Calu3 (cell line): ENCODE results near the gene LRIT1. TPM values are rescaled to one million over a fixed set of nuclear protein-coding genes. Genes with fewer than 3 reads are reported as not detected.

ENCODE experiments used
- BruUV-seq: library from RNA; stranded (reverse); fragments of 400-500 nt; replicated peaks from 2 replicates; lab custom pipeline; 2021; lab: Mats Ljungman, UMichigan
- CTCF ChIA-PET: fragments of 300-600 bp; sonication (Branson Sonifier 250); formaldehyde crosslinking; loops from one replicate; lab custom pipeline; 2022; ENCODE audit warnings: antibody characterized with exemption; lab: Charles Lee
- DNase-seq: peaks from one replicate; pipeline ENCODE4 v3.0.0; 2022
- H3K27ac Mint-ChIP-seq: one replicate; pipeline ENCODE4 v1.8.0; 2022; ENCODE audit warnings: mixed read lengths; ENCODE audit not compliant: unreplicated experiment
- H3K27me3 Mint-ChIP-seq: one replicate; pipeline ENCODE4 v1.8.0; 2022; ENCODE audit warnings: mixed read lengths; ENCODE audit not compliant: unreplicated experiment
- H3K36me3 Mint-ChIP-seq: one replicate; pipeline ENCODE4 v1.8.0; 2022; ENCODE audit warnings: mild to moderate bottlenecking, moderate library complexity, mixed read lengths; ENCODE audit not compliant: insufficient read depth, unreplicated experiment
- H3K4me1 Mint-ChIP-seq: one replicate; pipeline ENCODE4 v1.8.0; 2022; ENCODE audit warnings: mild to moderate bottlenecking, low read depth, mixed read lengths; ENCODE audit not compliant: unreplicated experiment
- H3K4me3 Mint-ChIP-seq: one replicate; pipeline ENCODE4 v1.8.0; 2022; ENCODE audit warnings: mild to moderate bottlenecking, low read depth, moderate library complexity, mixed read lengths; ENCODE audit not compliant: unreplicated experiment
- H3K9me3 Mint-ChIP-seq: one replicate; pipeline ENCODE4 v1.8.0; 2022; ENCODE audit warnings: low read depth, mixed read lengths; ENCODE audit not compliant: unreplicated experiment
- intact Hi-C: fragments of 100-400 bp; cut with micrococcal nuclease; formaldehyde crosslinking; loops from one replicate; pipeline ENCODE4 v1.10.0; 2022; ENCODE audit not compliant: unreplicated experiment
- total RNA-seq: library from RNA; stranded (reverse); gene quantifications from 2 replicates; pipeline ENCODE4 v1.2.3, GENCODE V29; 2022
- TF ChIP-seq, protein P1 (sequence below): fragments of 200-600 bp; IDR thresholded peaks from one replicate; pipeline ENCODE4 v1.8.0; 2022; ENCODE audit warnings: antibody characterized with exemption; ENCODE audit not compliant: unreplicated experiment

Gene LRIT1
- total RNA-seq, 1 experiment from 2014 or later = not detected

DNA sequence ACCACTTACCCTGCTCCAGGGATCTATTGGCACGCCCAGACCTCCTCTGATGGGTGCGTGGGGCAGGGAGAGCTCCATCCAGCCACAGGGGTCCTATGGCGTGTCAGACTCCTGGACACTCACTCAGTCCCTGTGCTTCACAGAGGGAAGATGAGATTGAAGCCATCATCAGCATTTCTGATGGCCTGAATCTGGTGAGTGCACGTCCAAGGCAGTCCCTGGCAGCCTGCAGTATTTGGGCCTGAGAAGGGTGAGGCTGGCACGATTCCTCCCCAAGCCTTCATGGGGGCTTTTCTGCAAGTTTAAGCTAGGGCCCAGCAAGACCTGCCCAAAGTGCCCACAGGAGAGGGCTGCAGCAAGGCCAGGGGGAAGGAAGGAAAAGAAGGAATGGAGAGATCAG lies 43.7 kb downstream of the LRIT1 start:
- H3K36me3 Mint-ChIP-seq = no peaks in the 10 kb centered on the region
- TF ChIP-seq, protein P1, sequence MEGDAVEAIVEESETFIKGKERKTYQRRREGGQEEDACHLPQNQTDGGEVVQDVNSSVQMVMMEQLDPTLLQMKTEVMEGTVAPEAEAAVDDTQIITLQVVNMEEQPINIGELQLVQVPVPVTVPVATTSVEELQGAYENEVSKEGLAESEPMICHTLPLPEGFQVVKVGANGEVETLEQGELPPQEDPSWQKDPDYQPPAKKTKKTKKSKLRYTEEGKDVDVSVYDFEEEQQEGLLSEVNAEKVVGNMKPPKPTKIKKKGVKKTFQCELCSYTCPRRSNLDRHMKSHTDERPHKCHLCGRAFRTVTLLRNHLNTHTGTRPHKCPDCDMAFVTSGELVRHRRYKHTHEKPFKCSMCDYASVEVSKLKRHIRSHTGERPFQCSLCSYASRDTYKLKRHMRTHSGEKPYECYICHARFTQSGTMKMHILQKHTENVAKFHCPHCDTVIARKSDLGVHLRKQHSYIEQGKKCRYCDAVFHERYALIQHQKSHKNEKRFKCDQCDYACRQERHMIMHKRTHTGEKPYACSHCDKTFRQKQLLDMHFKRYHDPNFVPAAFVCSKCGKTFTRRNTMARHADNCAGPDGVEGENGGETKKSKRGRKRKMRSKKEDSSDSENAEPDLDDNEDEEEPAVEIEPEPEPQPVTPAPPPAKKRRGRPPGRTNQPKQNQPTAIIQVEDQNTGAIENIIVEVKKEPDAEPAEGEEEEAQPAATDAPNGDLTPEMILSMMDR = no peak
- intact Hi-C loops = no loop called here
- no peaks in the 10 kb centered on the region for H3K9me3 Mint-ChIP-seq
- no peak for DNase-seq
- peaks cover 78% of the 10 kb centered on the region for H3K27me3 Mint-ChIP-seq
- H3K27ac Mint-ChIP-seq = no peak overlapping the region
- no TSS peak for BruUV-seq
- CTCF ChIA-PET = no interaction called here
- H3K4me3 Mint-ChIP-seq = no peak overlapping the region
- no peaks in the 10 kb centered on the region for H3K4me1 Mint-ChIP-seq

DNA sequence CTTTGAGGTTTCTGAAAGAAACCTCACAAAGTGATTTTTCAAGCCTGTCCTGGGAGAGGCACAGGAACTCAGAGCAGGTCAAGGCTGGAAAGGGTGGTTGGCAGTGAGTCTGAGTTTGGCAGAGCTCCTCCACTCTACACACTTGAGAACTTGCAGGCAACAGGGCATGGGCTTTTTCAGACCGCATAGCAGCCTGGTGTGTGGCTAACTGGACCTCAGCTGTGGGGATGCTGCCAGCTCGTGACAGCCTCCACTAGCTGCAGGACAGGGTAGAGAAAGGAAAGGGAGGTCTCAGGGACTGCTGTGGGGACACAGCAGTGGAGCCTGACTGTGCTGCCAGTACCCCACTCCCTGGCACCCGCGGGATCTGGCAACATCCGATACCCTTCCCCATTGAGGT lies 44.4 kb downstream of the LRIT1 start:
- no TSS peak for BruUV-seq
- intact Hi-C loops = no loop called here
- Mint-ChIP-seq H3K27me3 (peaks cover 85% of the 10 kb centered on the region), H3K27ac (no peak overlapping the region), H3K4me1 (no peaks in the 10 kb centered on the region), H3K4me3 (no peak overlapping the region), H3K36me3 (no peaks in the 10 kb centered on the region), H3K9me3 (no peaks in the 10 kb centered on the region)
- no peak for DNase-seq
- TF ChIP-seq, protein P1 = no peak
- CTCF ChIA-PET = no interaction called here

DNA sequence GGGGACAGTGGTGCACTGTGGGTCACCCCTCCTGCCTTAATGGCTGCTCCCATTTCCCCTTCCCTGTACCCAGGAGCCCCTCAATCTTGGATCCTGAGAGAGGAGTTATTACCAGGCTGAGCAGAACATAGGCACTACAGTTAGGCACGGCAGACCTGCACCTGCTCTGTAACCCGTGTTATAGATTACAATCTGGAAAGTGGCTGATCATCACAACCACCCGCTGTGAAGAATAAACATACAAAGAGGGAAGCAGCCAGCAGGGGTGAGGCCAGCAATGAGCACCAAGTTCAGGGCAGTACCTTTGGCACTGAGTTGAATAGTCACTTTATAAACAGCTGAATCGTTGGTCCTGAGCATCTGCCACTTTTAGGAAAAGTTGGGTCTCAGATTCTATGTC lies 45.3 kb downstream of the LRIT1 start:
- Mint-ChIP-seq H3K27ac (no peak overlapping the region), H3K27me3 (peaks cover 93% of the 10 kb centered on the region), H3K9me3 (no peaks in the 10 kb centered on the region), H3K36me3 (no peaks in the 10 kb centered on the region), H3K4me3 (no peak overlapping the region), H3K4me1 (no peaks in the 10 kb centered on the region)
- TF ChIP-seq, protein P1 = no peak
- no peak for DNase-seq
- intact Hi-C loops = no loop called here
- BruUV-seq = no TSS peak
- CTCF ChIA-PET = no interaction called here

DNA sequence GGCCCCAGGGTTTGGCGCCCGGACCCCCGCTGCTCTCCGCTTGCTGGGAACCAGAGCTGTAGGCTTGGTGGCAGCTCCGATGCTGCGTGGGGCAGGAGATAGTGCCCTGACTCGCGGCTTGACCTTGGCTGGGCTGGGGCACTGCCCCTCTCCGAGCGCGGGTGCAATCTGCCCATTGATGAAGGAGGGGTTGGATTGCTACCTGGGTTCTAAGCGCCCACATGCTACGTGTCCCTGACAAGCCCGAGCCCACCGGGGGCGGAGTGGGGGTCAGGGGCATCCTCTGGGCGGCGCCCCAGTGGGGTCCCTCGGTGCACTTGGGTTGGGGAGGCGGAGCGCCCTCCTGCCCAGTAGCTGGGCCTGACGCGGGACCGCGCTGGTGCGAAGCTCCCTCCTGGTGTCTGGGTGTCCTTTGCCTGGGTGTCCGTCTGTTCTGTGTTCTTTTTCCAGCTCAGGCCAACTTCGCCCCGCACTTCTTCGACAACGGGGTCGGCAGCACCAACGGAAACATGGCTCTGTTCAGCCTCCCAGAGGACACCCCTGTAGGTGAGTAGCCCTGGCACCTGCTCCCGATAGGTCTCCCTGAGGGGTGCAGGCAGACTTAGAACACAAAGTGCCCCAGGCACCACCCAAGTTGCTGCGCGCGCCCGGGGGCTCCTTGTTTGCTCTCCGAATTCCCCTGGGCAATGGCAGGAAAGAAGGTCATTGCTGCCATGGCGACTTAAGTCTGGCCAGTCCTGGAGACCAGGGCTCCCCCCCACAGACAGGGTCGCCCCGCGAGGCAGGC lies 46.1 kb downstream of the LRIT1 start:
- intact Hi-C loops = no loop called here
- Mint-ChIP-seq H3K4me1 (no peaks in the 10 kb centered on the region), H3K27ac (no peak overlapping the region), H3K36me3 (no peaks in the 10 kb centered on the region), H3K4me3 (no peak overlapping the region), H3K27me3 (peaks cover 89% of the 10 kb centered on the region), H3K9me3 (no peaks in the 10 kb centered on the region)
- no TSS peak for BruUV-seq
- TF ChIP-seq, protein P1 = no peak
- DNase-seq = no peak
- CTCF ChIA-PET = no interaction called here
